Measurements from ENCODE around the gene TSC2. TPM values are rescaled to one million over a fixed set of nuclear protein-coding genes. Genes with fewer than 3 reads are reported as not detected.

TSC2 gene
- total RNA-seq, 1 experiment from 2014 or later = 134 TPM

DNA sequence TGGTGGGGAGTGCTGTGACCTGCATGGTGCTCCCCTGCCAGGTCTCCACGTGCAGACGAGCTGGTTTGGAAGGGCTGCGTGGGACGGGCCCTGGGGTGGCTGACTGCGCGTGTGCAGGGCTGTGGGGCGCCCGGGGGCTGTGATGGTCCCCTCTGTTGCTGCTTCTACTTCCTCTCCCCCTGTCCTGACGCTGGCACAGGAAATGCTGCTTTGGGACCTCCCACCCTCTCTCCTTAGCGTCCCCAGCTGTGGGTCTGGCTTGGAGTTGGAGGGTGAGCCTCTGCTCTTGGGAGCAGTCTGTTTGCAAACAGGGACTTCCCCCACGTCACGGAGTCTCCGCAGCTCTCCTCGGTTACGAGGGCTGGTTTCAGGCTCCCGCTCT lies 35.2 kb downstream of the TSC2 start (continued):
- TF ChIP-seq, protein P1, sequence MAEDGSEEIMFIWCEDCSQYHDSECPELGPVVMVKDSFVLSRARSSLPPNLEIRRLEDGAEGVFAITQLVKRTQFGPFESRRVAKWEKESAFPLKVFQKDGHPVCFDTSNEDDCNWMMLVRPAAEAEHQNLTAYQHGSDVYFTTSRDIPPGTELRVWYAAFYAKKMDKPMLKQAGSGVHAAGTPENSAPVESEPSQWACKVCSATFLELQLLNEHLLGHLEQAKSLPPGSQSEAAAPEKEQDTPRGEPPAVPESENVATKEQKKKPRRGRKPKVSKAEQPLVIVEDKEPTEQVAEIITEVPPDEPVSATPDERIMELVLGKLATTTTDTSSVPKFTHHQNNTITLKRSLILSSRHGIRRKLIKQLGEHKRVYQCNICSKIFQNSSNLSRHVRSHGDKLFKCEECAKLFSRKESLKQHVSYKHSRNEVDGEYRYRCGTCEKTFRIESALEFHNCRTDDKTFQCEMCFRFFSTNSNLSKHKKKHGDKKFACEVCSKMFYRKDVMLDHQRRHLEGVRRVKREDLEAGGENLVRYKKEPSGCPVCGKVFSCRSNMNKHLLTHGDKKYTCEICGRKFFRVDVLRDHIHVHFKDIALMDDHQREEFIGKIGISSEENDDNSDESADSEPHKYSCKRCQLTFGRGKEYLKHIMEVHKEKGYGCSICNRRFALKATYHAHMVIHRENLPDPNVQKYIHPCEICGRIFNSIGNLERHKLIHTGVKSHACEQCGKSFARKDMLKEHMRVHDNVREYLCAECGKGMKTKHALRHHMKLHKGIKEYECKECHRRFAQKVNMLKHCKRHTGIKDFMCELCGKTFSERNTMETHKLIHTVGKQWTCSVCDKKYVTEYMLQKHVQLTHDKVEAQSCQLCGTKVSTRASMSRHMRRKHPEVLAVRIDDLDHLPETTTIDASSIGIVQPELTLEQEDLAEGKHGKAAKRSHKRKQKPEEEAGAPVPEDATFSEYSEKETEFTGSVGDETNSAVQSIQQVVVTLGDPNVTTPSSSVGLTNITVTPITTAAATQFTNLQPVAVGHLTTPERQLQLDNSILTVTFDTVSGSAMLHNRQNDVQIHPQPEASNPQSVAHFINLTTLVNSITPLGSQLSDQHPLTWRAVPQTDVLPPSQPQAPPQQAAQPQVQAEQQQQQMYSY (CRISPR knock-in tag; IDR thresholded peaks at IDR 0.05) = no peak
- no peak for TF ChIP-seq ZNF263 (CRISPR knock-in tag; IDR thresholded peaks at IDR 0.05; ENCODE audit: low read depth)

DNA sequence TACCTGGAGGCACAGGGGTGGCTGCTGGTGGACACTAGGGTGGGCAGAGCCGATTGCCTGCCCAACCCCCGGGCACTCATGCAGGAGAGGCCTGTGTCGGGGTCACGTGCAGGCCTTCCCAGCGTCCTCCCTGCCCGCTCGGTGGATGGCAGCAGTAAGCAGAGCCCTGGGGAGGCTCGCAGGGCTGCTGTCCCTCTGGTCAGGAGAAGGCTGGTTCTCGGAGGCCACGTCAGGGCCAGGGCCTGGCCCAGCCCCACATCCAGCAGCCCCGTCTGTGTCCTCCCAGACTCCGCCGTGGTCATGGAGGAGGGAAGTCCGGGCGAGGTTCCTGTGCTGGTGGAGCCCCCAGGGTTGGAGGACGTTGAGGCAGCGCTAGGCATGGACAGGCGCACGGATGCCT lies 35.6 kb downstream of the TSC2 start:
- ChIA-PET POLR2A (interaction anchor here (0.9 kb wide), 1 partner anchor 61 kb away, joined by 3 read pairs; no protein-coding TSS in a partner anchor), CTCF (interaction anchor here (1.8 kb wide), 1 partner anchor 79 kb away, joined by 7 read pairs; no protein-coding TSS in a partner anchor)
- H3K27me3 Mint-ChIP-seq (ENCODE audit: low read depth) = no peaks in the 10 kb centered on the region
- ATAC-seq = no peak
- DNase-seq (ENCODE audit: low spot score) = no peak
- no peaks in the 10 kb centered on the region; the same call in 1 of the 2 replicates for H3K36me3 Mint-ChIP-seq
- no peaks in the 10 kb centered on the region for H3K4me1 Mint-ChIP-seq
- no peak overlapping the region for H3K4me3 Mint-ChIP-seq
- no peak overlapping the region for H3K27ac Mint-ChIP-seq
- H3K9me3 Mint-ChIP-seq = no peaks in the 10 kb centered on the region
- TF ChIP-seq FOXK1 (CRISPR knock-in tag; IDR thresholded peaks at IDR 0.05) (no peak), ZBTB43 (CRISPR knock-in tag; IDR thresholded peaks at IDR 0.05) (no peak), ZNF317 (CRISPR knock-in tag; IDR thresholded peaks at IDR 0.05; ENCODE audit: borderline replicate concordance, low read depth) (no peak), EMX1 (CRISPR knock-in tag; IDR thresholded peaks at IDR 0.05) (no peak), ESRRA (CRISPR knock-in tag; IDR thresholded peaks at IDR 0.05; ENCODE audit: borderline replicate concordance) (no peak), ZNF121 (CRISPR knock-in tag; IDR thresholded peaks at IDR 0.05) (no peak), USF1 (CRISPR knock-in tag; IDR thresholded peaks at IDR 0.05) (no peak), NR1H2 (CRISPR knock-in tag; IDR thresholded peaks at IDR 0.05) (no peak), TP53 (CRISPR knock-in tag; IDR thresholded peaks at IDR 0.05) (no peak), CTCF (IDR thresholded peaks at IDR 0.05) (no peak), TCF7 (CRISPR knock-in tag; IDR thresholded peaks at IDR 0.05; ENCODE audit: low read depth) (no peak), IRF2 (CRISPR knock-in tag; IDR thresholded peaks at IDR 0.05; ENCODE audit: borderline replicate concordance, low read depth) (no peak), NFYB (CRISPR knock-in tag; conservative IDR thresholded peaks at IDR 0.05; ENCODE audit: low read depth) (no peak), ZNF232 (CRISPR knock-in tag; IDR thresholded peaks at IDR 0.05) (no peak), RELA (CRISPR knock-in tag; IDR thresholded peaks at IDR 0.05; ENCODE audit: borderline replicate concordance) (no peak), NFATC4 (CRISPR knock-in tag; IDR thresholded peaks at IDR 0.05) (no peak), MYBL2 (CRISPR knock-in tag; IDR thresholded peaks at IDR 0.05) (no peak)
- TF ChIP-seq, protein P2, sequence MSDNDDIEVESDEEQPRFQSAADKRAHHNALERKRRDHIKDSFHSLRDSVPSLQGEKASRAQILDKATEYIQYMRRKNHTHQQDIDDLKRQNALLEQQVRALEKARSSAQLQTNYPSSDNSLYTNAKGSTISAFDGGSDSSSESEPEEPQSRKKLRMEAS (CRISPR knock-in tag; IDR thresholded peaks at IDR 0.05) = no peak
- TF ChIP-seq, protein P3, sequence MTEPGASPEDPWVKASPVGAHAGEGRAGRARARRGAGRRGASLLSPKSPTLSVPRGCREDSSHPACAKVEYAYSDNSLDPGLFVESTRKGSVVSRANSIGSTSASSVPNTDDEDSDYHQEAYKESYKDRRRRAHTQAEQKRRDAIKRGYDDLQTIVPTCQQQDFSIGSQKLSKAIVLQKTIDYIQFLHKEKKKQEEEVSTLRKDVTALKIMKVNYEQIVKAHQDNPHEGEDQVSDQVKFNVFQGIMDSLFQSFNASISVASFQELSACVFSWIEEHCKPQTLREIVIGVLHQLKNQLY (CRISPR knock-in tag; IDR thresholded peaks at IDR 0.05) = no peak
